Neural crest cell (in vitro differentiated cells): ENCODE data around the gene MINAR2. TPM values are rescaled to one million over a fixed set of nuclear protein-coding genes. Genes with fewer than 3 reads are reported as not detected.

Experiments used
- DNase-seq: peaks from one replicate; pipeline ENCODE4 v3.0.0; 2021; ENCODE audit warnings: low read depth, mixed read lengths, low spot score
- H3K27ac Mint-ChIP-seq: one replicate; pipeline ENCODE4 v1.8.0; 2021; ENCODE audit warnings: mild to moderate bottlenecking, mixed read lengths; ENCODE audit not compliant: unreplicated experiment
- H3K27me3 Mint-ChIP-seq: 2 replicates; pipeline ENCODE4 v1.8.0; 2021; ENCODE audit warnings: low read depth, mild to moderate bottlenecking, mixed read lengths
- H3K36me3 Mint-ChIP-seq: 2 replicates; pipeline ENCODE4 v1.8.0; 2021; ENCODE audit warnings: low read depth, mild to moderate bottlenecking, mixed read lengths
- H3K4me1 Mint-ChIP-seq: 2 replicates; pipeline ENCODE4 v1.8.0; 2021; ENCODE audit warnings: mixed read lengths
- H3K4me3 Mint-ChIP-seq: one replicate; pipeline ENCODE4 v1.8.0; 2021; ENCODE audit warnings: mild to moderate bottlenecking, mixed read lengths
- H3K9me3 Mint-ChIP-seq: 2 replicates; pipeline ENCODE4 v1.8.0; 2021; ENCODE audit warnings: mixed read lengths
- CTCF ChIP-seq: fragments of 200-600 bp; sonication (generic); conservative IDR thresholded peaks from 2 replicates; pipeline ENCODE4 v1.5.0; 2021; ENCODE audit warnings: antibody characterized with exemption, mild to moderate bottlenecking
- total RNA-seq: library from RNA; stranded (reverse); gene quantifications from 2 replicates; pipeline ENCODE4 v1.2.1, GENCODE V29; 2021

The MINAR2 gene
- total RNA-seq, 1 donor from 2014 or later, result 0.09 TPM

- Mint-ChIP-seq H3K27ac (no peak overlapping the region), H3K4me3 (no peak overlapping the region), H3K36me3 (no peaks in the 10 kb centered on the region), H3K9me3 (no peaks in the 10 kb centered on the region), H3K27me3 (no peaks in the 10 kb centered on the region), H3K4me1 (peaks cover 10% of the 10 kb centered on the region)
- no peak for TF ChIP-seq CTCF
- DNase-seq, result no peak
These were observed 1.9 kb upstream of the MINAR2 start for GRCh38 chr5:129745997-129746396.

GRCh38 chr5:129746876-129747275 is 1.0 kb upstream of the MINAR2 start:
- H3K27me3 Mint-ChIP-seq, result no peaks in the 10 kb centered on the region
- no peak overlapping the region for H3K27ac Mint-ChIP-seq
- no peak overlapping the region for H3K4me3 Mint-ChIP-seq

DNA sequence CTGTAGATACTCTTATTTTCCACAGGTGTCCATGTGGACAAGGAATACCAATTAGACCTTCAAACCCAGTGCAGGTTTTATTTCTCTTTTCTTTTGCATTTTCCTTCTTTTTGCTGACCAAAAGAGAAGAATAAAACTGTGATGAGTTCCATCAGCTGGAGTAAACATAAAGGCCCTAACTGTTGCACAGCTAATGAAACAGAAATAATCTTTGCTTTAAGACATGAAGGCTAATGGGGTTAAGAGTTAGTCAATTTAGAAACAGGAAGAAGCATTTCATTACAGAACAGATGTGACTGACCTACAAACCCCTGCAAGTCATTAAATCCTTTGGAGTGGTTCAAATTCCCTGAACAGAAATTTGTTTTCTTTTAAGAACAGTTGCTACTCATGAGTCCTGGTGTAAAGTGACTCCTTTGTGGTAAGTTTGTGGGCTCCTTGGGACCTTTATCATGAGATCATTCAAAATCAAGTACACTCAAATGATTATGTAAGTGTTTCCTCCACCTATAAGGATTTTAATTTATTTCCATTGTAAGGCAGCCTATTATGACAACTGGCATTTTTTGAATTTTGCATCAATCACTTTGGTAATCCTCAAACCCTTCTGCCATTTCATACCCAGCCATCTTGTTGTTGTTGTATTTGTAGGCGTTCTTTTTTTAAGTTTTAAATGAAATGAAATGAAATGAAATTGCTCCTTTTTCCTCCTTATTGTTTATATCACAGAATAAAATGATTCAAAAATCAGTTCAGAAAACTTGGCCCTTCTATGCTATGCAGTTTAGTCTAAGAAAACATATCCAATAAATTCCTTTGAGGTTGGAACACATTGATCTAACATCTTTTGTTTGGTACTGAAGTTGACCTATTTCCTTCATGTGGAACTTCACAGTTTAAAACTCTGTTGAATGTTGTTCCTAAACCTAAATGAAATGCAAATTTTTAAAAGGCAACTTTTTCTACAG is 1.3 kb downstream of the MINAR2 start:
- Mint-ChIP-seq H3K4me3 (no peak overlapping the region), H3K27ac (no peak overlapping the region), H3K36me3 (no peaks in the 10 kb centered on the region), H3K9me3 (no peaks in the 10 kb centered on the region), H3K4me1 (peaks cover 10% of the 10 kb centered on the region), H3K27me3 (no peaks in the 10 kb centered on the region)
- TF ChIP-seq CTCF, result no peak
- DNase-seq, result no peak

More at GRCh38 chr5:129746876-129747275, 1.0 kb upstream of the MINAR2 start:
- no peaks in the 10 kb centered on the region for H3K9me3 Mint-ChIP-seq
- DNase-seq, result no peak
- TF ChIP-seq CTCF, result no peak
- H3K4me1 Mint-ChIP-seq, result peaks cover 10% of the 10 kb centered on the region
- H3K36me3 Mint-ChIP-seq, result no peaks in the 10 kb centered on the region

- Mint-ChIP-seq H3K9me3 (no peaks in the 10 kb centered on the region), H3K4me1 (no peaks in the 10 kb centered on the region), H3K4me3 (no peak overlapping the region), H3K27ac (no peak overlapping the region), H3K27me3 (no peaks in the 10 kb centered on the region), H3K36me3 (no peaks in the 10 kb centered on the region)
- DNase-seq, result no peak
- no peak for TF ChIP-seq CTCF
These were observed 12.9 kb downstream of the MINAR2 start for GRCh38 chr5:129760636-129761325.

GRCh38 chr5:129763651-129764050 is 15.8 kb downstream of the MINAR2 start:
- no peak for DNase-seq
- Mint-ChIP-seq H3K27me3 (peaks cover 2% of the 10 kb centered on the region), H3K9me3 (no peaks in the 10 kb centered on the region), H3K4me1 (peaks cover 4% of the 10 kb centered on the region), H3K36me3 (no peaks in the 10 kb centered on the region), H3K4me3 (no peak overlapping the region), H3K27ac (no peak overlapping the region)
- TF ChIP-seq CTCF, result no peak
